Smooth muscle cell (in vitro differentiated cells): ENCODE data around the gene MROH2A. TPM values are rescaled to one million over a fixed set of nuclear protein-coding genes. Genes with fewer than 3 reads are reported as not detected.

Experiments
- DNase-seq: peaks from one replicate; lab custom pipeline; 2025; ENCODE audit not compliant: unreplicated experiment; lab: John Stamatoyannopoulos, UW
- H2AFZ ChIP-seq: fragments of 200-600 bp; sonication (generic); 2 replicates; pipeline ENCODE4 v1.6.0; 2016; ENCODE audit warnings: antibody characterized with exemption, low read depth, mild to moderate bottlenecking
- H3F3A ChIP-seq: fragments of 200-600 bp; sonication (generic); 2 replicates; pipeline ENCODE4 v1.6.0; 2017; ENCODE audit warnings: antibody characterized with exemption, low read depth
- H3K27ac ChIP-seq: fragments of 200-600 bp; sonication (generic); 2 replicates; pipeline ENCODE4 v1.5.1; 2016; ENCODE audit warnings: low read depth, mild to moderate bottlenecking
- H3K27me3 ChIP-seq: fragments of 200-600 bp; sonication (generic); 2 replicates; pipeline ENCODE4 v1.6.1; 2016; ENCODE audit warnings: low read depth, mild to moderate bottlenecking
- H3K36me3 ChIP-seq: fragments of 200-600 bp; sonication (generic); 2 replicates; pipeline ENCODE4 v1.5.1; 2016; ENCODE audit warnings: low read depth
- H3K4me1 ChIP-seq: fragments of 200-600 bp; sonication (generic); 2 replicates; pipeline ENCODE4 v1.5.1; 2016; ENCODE audit warnings: low read depth
- H3K4me2 ChIP-seq: fragments of 200-600 bp; sonication (generic); 2 replicates; pipeline ENCODE4 v1.6.0; 2016; ENCODE audit warnings: mild to moderate bottlenecking
- H3K4me3 ChIP-seq: fragments of 200-600 bp; sonication (generic); 2 replicates; pipeline ENCODE4 v1.5.1; 2016; ENCODE audit warnings: mild to moderate bottlenecking
- H3K79me2 ChIP-seq: fragments of 200-600 bp; sonication (generic); 2 replicates; pipeline ENCODE4 v1.6.0; 2016; ENCODE audit warnings: low read depth, mild to moderate bottlenecking
- H3K9ac ChIP-seq: fragments of 200-600 bp; sonication (generic); 2 replicates; pipeline ENCODE4 v1.6.0; 2016; ENCODE audit warnings: low read depth
- H3K9me3 ChIP-seq: fragments of 200-600 bp; sonication (generic); replicated peaks from 2 replicates; pipeline ENCODE4 v1.5.1; 2016; ENCODE audit warnings: low read depth
- H4K20me1 ChIP-seq: fragments of 200-600 bp; sonication (generic); 2 replicates; pipeline ENCODE4 v1.6.0; 2016; ENCODE audit warnings: low read depth
- CTCF ChIP-seq: fragments of 200-600 bp; sonication (generic); IDR thresholded peaks from 2 replicates; pipeline ENCODE4 v1.5.1; 2017; ENCODE audit warnings: borderline replicate concordance, mild to moderate bottlenecking, antibody characterized with exemption; ENCODE audit not compliant: insufficient read depth, poor library complexity, severe bottlenecking
- WGBS: methylation state at CpG from one replicate; pipeline ENCODE4 v1.1.7; 2016; ENCODE audit warnings: low lambda C conversion rate; 5-methylcytosine and 5-hydroxymethylcytosine counted together
- polyA plus RNA-seq: library from polyadenylated mRNA; unstranded; fragments of >200 nt; fragmentation: Nextera tagmentation; extraction: Ambion mirVana; gene quantifications from 2 replicates; pipeline ENCODE4 v1.2.1, GENCODE V29; 2016
- total RNA-seq: library from RNA; depleted of rRNA; stranded (reverse); fragments of >200 nt; gene quantifications from 2 replicates; pipeline ENCODE4 v1.2.3, GENCODE V29; 2014

Gene MROH2A
- total and polyA plus RNA-seq, 2 experiments from 2014 or later: not detected

GRCh38 chr2:233830111-233830802, 52.1 kb downstream of the MROH2A start:
- Histone ChIP-seq H3F3A (no peaks in the 10 kb centered on the region), H2AFZ (no peak overlapping the region), H3K4me3 (no peak overlapping the region), H3K27ac (no peak overlapping the region), H3K4me1 (peaks cover 7% of the 10 kb centered on the region), H3K9ac (no peak overlapping the region), H3K9me3 (no peaks in the 10 kb centered on the region), H3K36me3 (no peaks in the 10 kb centered on the region), H3K4me2 (no peak overlapping the region), H3K27me3 (no peaks in the 10 kb centered on the region), H3K79me2 (no peaks in the 10 kb centered on the region), H4K20me1 (no peaks in the 10 kb centered on the region)
- 98% methylated on average over 6 of the region's 6 CpGs for WGBS
- TF ChIP-seq CTCF: no peak
- no peak for DNase-seq

- no peaks in the 10 kb centered on the region for H3F3A ChIP-seq
- no peaks in the 10 kb centered on the region for H3K36me3 ChIP-seq
- no peak for DNase-seq
- TF ChIP-seq CTCF: no peak
- 89% methylated on average over 14 of the region's 14 CpGs for WGBS
- no peak overlapping the region for H3K4me3 ChIP-seq
- no peak overlapping the region for H3K9ac ChIP-seq
- H3K27ac ChIP-seq: no peak overlapping the region
- H3K9me3 ChIP-seq: no peaks in the 10 kb centered on the region
- peaks cover 7% of the 10 kb centered on the region for H3K4me1 ChIP-seq
- no peaks in the 10 kb centered on the region for H3K27me3 ChIP-seq
- H4K20me1 ChIP-seq: no peaks in the 10 kb centered on the region
- no peak overlapping the region for H3K4me2 ChIP-seq
- no peak overlapping the region for H2AFZ ChIP-seq
- H3K79me2 ChIP-seq: no peaks in the 10 kb centered on the region
Observed at GRCh38 chr2:233831011-233831721, 53.0 kb downstream of the MROH2A start.

GRCh38 chr2:233831861-233832260, 53.7 kb downstream of the MROH2A start:
- Histone ChIP-seq H2AFZ (no peak overlapping the region), H3K9me3 (no peaks in the 10 kb centered on the region), H3K27ac (no peak overlapping the region), H3F3A (no peaks in the 10 kb centered on the region), H3K4me3 (no peak overlapping the region), H3K4me1 (peaks cover 7% of the 10 kb centered on the region), H3K9ac (no peak overlapping the region), H3K79me2 (no peaks in the 10 kb centered on the region), H3K36me3 (no peaks in the 10 kb centered on the region), H3K4me2 (no peak overlapping the region), H3K27me3 (no peaks in the 10 kb centered on the region), H4K20me1 (no peaks in the 10 kb centered on the region)
- 97% methylated on average over 6 of the region's 6 CpGs for WGBS
- no peak for DNase-seq
- TF ChIP-seq CTCF: no peak
